ENCODE results near the gene PPFIA1.

The PPFIA1 gene

GRCh38 chr11:70397336-70397982, 127.0 kb downstream of the PPFIA1 start:
- DNase-seq (ENCODE audit: low read depth), result no peak

GRCh38 chr11:70397983-70398833, 127.7 kb downstream of the PPFIA1 start, which contains the start of gene CTTN:
CTTN (plus strand) TSS chr11:70398529; CDS start chr11:70407298, 8,769 bp downstream.
- DNase-seq (ENCODE audit: low read depth), result peak; percentile 79
- no peak for TF ChIP-seq CTCF (conservative IDR thresholded peaks at IDR 0.05; ENCODE audit: control insufficient read depth, insufficient read depth, low read depth, low read length)
- peak within 1 kb of the TSS; percentile 83 for H3K4me3 ChIP-seq (ENCODE audit: control insufficient read depth, low read depth, low read length)

More at GRCh38 chr11:70397336-70397982, 127.0 kb downstream of the PPFIA1 start:
- H3K4me3 ChIP-seq (ENCODE audit: control insufficient read depth, low read depth, low read length), result peak overlapping the region; percentile 83
- no peak for TF ChIP-seq CTCF (conservative IDR thresholded peaks at IDR 0.05; ENCODE audit: control insufficient read depth, insufficient read depth, low read depth, low read length)

GRCh38 chr11:70398834-70399680, 128.6 kb downstream of the PPFIA1 start:
- peak overlapping the region; percentile 83 for H3K4me3 ChIP-seq (ENCODE audit: control insufficient read depth, low read depth, low read length)
- DNase-seq (ENCODE audit: low read depth), result no peak
- no peak for TF ChIP-seq CTCF (conservative IDR thresholded peaks at IDR 0.05; ENCODE audit: control insufficient read depth, insufficient read depth, low read depth, low read length)

- DNase-seq (ENCODE audit: low read depth), result peak; percentile 96
- no peak for TF ChIP-seq CTCF (conservative IDR thresholded peaks at IDR 0.05; ENCODE audit: control insufficient read depth, insufficient read depth, low read depth, low read length)
- peak overlapping the region; percentile 83 for H3K4me3 ChIP-seq (ENCODE audit: control insufficient read depth, low read depth, low read length)
These were observed 129.2 kb downstream of the PPFIA1 start for GRCh38 chr11:70399681-70400112.

- DNase-seq (ENCODE audit: low read depth), result no peak
These were observed 130.2 kb downstream of the PPFIA1 start for GRCh38 chr11:70400643-70401042.

More at GRCh38 chr11:70400643-70401042, 130.2 kb downstream of the PPFIA1 start:
- no peak for TF ChIP-seq CTCF (conservative IDR thresholded peaks at IDR 0.05; ENCODE audit: control insufficient read depth, insufficient read depth, low read depth, low read length)
- no peak overlapping the region for H3K4me3 ChIP-seq (ENCODE audit: control insufficient read depth, low read depth, low read length)
